Right renal pelvis (tissue), 4 donors: ENCODE data around the gene TSC22D1. TPM values are rescaled to one million over a fixed set of nuclear protein-coding genes. Genes with fewer than 3 reads are reported as not detected.
A peak's percentile ranks its signal among the peaks of the same experiment; 100 is the strongest.

Experiments used
- DNase-seq, 4 donors: peaks; one replicate each; pipeline ENCODE4 v3.0.0-alpha.2; 2013; ENCODE audit warnings: low read depth in 4 of 4, low spot score in 3 of 4, missing footprints in 1 of 4
- polyA plus RNA-seq, 4 donors: library from polyadenylated mRNA; unstranded; fragments of 120-200 nt; gene quantifications; one replicate each; pipeline ENCODE4 v1.2.1, GENCODE V29; 2013; ENCODE audit not compliant: insufficient read length in 4 of 4

Gene TSC22D1
- polyA plus RNA-seq, 4 donors, result 253 to 271 (median 260) TPM

- DNase-seq, result no peak
Observed at GRCh38 chr13:44508562-44509077, 67.5 kb downstream of the TSC22D1 start.

GRCh38 chr13:44507639-44508038, 68.5 kb downstream of the TSC22D1 start:
- no peak for DNase-seq

- DNase-seq, result no peak
Observed at GRCh38 chr13:44506719-44507118, 69.4 kb downstream of the TSC22D1 start.

GRCh38 chr13:44506251-44506650, 69.9 kb downstream of the TSC22D1 start:
- no peak for DNase-seq

GRCh38 chr13:44504116-44504515, 72.0 kb downstream of the TSC22D1 start:
- DNase-seq, result no peak

- DNase-seq, result no peak
Observed at GRCh38 chr13:44498969-44499368, 77.2 kb downstream of the TSC22D1 start.

- DNase-seq, result no peak
Observed at GRCh38 chr13:44498502-44498901, 77.6 kb downstream of the TSC22D1 start.

- no peak for DNase-seq
Observed at GRCh38 chr13:44497801-44498200, 78.3 kb downstream of the TSC22D1 start.

- DNase-seq, result no peak
Observed at GRCh38 chr13:44493213-44493812, 82.8 kb downstream of the TSC22D1 start.

GRCh38 chr13:44489751-44490150, 86.4 kb downstream of the TSC22D1 start:
- no peak for DNase-seq

- DNase-seq, result no peak
Observed at GRCh38 chr13:44487989-44488388, 88.1 kb downstream of the TSC22D1 start.

GRCh38 chr13:44484562-44485138, 91.5 kb downstream of the TSC22D1 start:
- no peak for DNase-seq

GRCh38 chr13:44474122-44474910, 101.8 kb downstream of the TSC22D1 start:
- DNase-seq, result no peak

GRCh38 chr13:44471686-44472085, 104.4 kb downstream of the TSC22D1 start:
- DNase-seq, result no peak

- DNase-seq, result peak in 3 of 4 donors; percentile 26 to 47 (median 38)
Observed at GRCh38 chr13:44470638-44471562, 105.2 kb downstream of the TSC22D1 start.

GRCh38 chr13:44468874-44469273, 107.3 kb downstream of the TSC22D1 start:
- no peak for DNase-seq

- DNase-seq, result no peak
Observed at GRCh38 chr13:44465318-44465717, 110.8 kb downstream of the TSC22D1 start.

- no peak for DNase-seq
Observed at GRCh38 chr13:44464471-44464870, 111.7 kb downstream of the TSC22D1 start.

GRCh38 chr13:44463759-44464158, 112.4 kb downstream of the TSC22D1 start:
- DNase-seq, result no peak

- no peak for DNase-seq
Observed at GRCh38 chr13:44459674-44460073, 116.5 kb downstream of the TSC22D1 start.
